HG03045 (cell line): ENCODE measurements around the gene KRT82.
"Not testable (repeated sequence)": the region's sequence is repeated elsewhere in the genome, so short reads cannot be mapped to it uniquely, and the experiment has no call there.

Experiments used
- ATAC-seq: cut with Tn5 transposase; IDR thresholded peaks from one replicate; pipeline ENCODE4 v1.9.1; 2021; ENCODE audit warnings: mild to moderate bottlenecking, moderate library complexity; ENCODE audit not compliant: unreplicated experiment

KRT82 gene

GRCh38 chr12:52405922-52406385 is at the start of gene KRT82:
Gene KRT82, minus strand, starts transcription at chr12:52406335. Its CDS starts 58 bp downstream, at chr12:52406277.
- no peak for ATAC-seq

- ATAC-seq, result no peak
Observed at GRCh38 chr12:52455821-52456220, 49.7 kb upstream of the KRT82 start.

GRCh38 chr12:52454411-52455201 is 48.5 kb upstream of the KRT82 start:
- no peak for ATAC-seq

GRCh38 chr12:52452101-52452500 is 46.0 kb upstream of the KRT82 start, which contains the start of gene KRT6B:
Gene KRT6B, minus strand, starts transcription at chr12:52452146. Its CDS starts 68 bp downstream, at chr12:52452078.
- ATAC-seq, result no peak

- ATAC-seq, result no peak
Observed at GRCh38 chr12:52448228-52448627, 42.1 kb upstream of the KRT82 start.

- not testable (repeated sequence) for ATAC-seq
Observed at GRCh38 chr12:52447196-52447595, 41.1 kb upstream of the KRT82 start.

GRCh38 chr12:52446367-52447045 is 40.4 kb upstream of the KRT82 start:
- ATAC-seq, result no peak

GRCh38 chr12:52445876-52446275 is 39.7 kb upstream of the KRT82 start:
- no peak for ATAC-seq

- no peak for ATAC-seq
Observed at GRCh38 chr12:52444647-52445595, 38.8 kb upstream of the KRT82 start.

GRCh38 chr12:52443966-52444365 is 37.8 kb upstream of the KRT82 start:
- ATAC-seq, result no peak

- ATAC-seq, result no peak
Observed at GRCh38 chr12:52442600-52443061, 36.5 kb upstream of the KRT82 start.

- no peak for ATAC-seq
Observed at GRCh38 chr12:52441320-52441911, 35.3 kb upstream of the KRT82 start.

- no peak for ATAC-seq
Observed at GRCh38 chr12:52440821-52441319, 34.7 kb upstream of the KRT82 start.

GRCh38 chr12:52439845-52440244 is 33.7 kb upstream of the KRT82 start:
- ATAC-seq, result no peak

- no peak for ATAC-seq
Observed at GRCh38 chr12:52439420-52439819, 33.3 kb upstream of the KRT82 start.

GRCh38 chr12:52438305-52439301 is 32.5 kb upstream of the KRT82 start:
- no peak for ATAC-seq

GRCh38 chr12:52437508-52437907 is 31.4 kb upstream of the KRT82 start:
- no peak for ATAC-seq

GRCh38 chr12:52436828-52437474 is 30.8 kb upstream of the KRT82 start:
- ATAC-seq, result no peak
